ENCODE results near the gene CXorf66.

DNA sequence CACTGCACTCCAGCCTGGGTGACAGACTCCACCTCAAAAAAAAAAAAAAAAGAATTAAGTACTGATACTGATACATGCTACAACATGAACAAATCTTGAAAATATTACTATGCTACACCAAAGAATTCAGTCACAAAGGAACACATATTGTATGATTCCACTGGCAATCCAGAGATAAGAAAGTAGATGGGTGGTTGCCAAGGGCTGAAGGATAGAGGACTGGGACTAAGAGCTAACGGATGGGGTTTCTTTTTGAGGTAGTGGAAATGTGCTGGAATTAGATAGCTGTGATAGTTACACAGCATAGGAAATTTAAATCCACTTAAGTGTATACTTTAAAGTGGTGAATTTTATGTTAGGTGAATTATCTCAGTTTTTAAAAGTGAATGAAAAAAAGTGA, 45.0 kb downstream of the CXorf66 start:
- TF ChIP-seq CTCF (conservative IDR thresholded peaks at IDR 0.05 in 1 of 2, IDR thresholded peaks at IDR 0.05 in 1 of 2; ENCODE audit: extremely low read depth in 1 of 2, insufficient read depth in 1 of 2, low read depth in 1 of 2, low read length in 2 of 2) (no peak), EZH2 (IDR thresholded peaks at IDR 0.05; ENCODE audit: borderline replicate concordance, low read length) (no peak)

Data from mammary epithelial cell (primary cell).